T47D (cell line): ENCODE results near the gene FGD6.

Source experiments
- DNase-seq, 2 experiments: peaks; one replicate each; pipeline versions ENCODE4 v3.0.0 to v3.0.0-alpha.2; 2011 to 2012; ENCODE audit warnings: low read depth in 1 of 2, low spot score in 1 of 2
- JUND ChIP-seq: IDR thresholded peaks from 2 replicates; pipeline ENCODE4 v1.6.1; 2012; ENCODE audit warnings: low read depth
- in situ Hi-C: cut with HindIII; loops from 2 replicates; pipeline ENCODE4 v1.10.0; 2016; ENCODE audit warnings: low sequenced_read_pairs, low pct_unique_long_range_greater_than_20kb

Gene FGD6

DNA sequence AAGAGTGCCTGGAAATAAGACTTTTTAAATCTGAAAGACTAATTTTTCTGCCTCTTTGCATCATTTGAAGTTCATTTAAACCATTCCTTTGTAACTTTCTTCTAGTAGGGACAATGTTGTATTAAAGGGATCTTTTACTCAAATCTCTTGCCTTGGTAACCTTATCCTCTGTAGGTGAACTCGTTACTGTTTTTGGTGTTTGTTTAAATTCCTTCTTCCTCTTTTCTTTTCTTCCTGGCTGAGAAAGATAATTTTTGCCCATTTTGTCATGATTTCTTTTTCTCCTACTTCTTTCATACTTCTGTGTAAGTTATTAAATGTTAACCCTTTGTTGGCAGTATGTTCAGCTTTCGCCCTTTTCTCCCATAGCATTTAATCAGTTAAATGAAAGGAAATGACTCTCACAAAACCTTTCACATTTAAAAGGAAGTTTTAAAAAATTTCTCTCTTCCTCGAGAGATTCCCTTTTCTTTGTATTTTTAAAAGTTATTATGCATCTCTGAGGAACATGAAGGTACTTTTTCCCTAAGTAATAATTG lies 10.6 kb upstream of the FGD6 start:
- no peak for TF ChIP-seq JUND
- in situ Hi-C loops: no loop called here
- DNase-seq: no peak

DNA sequence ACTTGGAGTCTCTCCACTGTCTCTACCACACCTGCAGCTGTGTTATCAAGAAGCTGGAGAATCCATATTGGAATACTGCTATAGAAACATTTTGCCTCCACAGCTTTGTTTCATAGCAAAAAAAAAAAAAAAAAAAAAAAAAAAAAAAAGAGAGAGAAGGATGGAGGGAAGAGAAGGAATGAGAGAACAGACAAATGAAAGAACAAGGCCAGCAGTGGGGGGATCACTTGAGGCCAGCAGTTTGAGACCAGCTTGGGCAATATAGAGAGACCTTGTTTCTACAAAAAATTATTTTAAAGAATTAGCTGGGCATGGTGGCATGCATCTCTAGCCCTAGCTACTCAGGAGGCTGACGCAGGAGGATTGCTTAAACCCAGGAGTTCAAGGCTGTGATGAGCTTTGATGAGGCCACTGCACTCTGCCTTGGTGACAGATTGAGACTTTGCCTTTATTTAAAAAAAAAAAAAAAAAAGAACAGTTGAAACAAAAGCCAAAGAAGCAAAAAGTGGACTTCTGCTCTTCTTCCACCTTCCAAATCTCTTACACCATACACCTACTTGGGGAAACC lies 8.5 kb upstream of the FGD6 start:
- no peak for TF ChIP-seq JUND
- in situ Hi-C loops: no loop called here
- no peak for DNase-seq

DNA sequence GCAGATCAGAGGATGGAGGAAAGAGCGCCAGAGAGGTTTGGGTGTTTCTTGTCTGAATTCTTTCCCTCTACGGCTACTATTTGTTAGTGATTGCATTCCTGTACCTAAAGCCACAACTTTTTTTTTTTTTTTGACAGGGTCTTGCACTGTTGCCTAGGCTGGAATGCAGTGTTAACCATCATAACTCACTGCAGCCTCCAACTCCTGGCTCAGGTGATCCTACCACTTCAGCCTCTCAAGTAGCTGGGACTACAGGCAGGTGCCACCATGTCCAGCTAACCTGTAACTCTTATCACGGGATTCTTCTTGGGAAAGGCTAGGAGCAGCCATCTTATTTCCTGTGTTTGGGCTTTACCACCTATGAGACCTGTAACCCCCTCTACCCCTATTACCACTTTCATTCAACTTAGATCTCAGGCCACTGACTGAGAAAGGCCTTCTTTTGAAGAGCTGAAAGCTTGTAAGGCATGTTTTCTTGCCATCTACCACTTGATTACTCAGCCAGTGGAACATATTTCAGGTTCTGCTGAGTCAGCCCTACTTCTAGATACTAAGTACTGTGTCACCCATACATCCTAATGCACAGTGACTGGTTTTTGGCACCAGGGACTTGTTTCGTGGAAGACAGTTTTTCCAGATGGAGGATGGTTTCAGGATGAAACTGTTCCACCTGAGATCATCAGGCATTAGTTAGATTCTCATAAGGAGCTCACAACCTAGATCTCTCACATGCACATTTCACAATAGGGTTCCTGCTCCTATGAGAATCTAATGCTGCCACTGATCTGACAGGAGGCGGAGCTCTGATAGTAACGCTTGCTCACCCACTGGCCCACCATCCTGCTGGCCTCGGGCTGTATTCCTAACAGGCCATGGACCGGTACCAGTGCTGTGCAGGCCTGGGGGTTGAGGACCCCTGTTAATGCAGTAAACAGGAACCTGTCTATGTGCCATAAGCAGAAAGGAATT lies 7.2 kb upstream of the FGD6 start:
- no peak for TF ChIP-seq JUND
- no peak for DNase-seq
- in situ Hi-C loops: no loop called here

DNA sequence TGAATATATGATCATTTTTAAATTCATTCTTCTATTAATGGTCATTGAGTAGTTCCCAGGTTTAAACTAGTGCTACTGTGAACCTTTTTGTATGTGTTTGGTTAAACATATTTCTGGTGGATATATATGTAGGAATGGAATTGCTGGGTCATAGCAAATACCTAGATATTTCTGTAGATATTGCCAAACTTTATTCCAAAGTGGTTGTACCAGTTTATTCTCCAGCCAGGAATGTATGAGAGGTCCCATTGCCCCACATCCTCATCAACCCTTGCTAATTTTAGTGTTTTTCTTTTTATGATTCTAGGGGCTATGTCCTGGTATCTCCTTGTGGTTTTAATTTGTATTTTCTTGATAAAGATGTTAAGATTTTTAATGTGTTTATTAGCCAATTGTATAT lies 3.5 kb upstream of the FGD6 start:
- in situ Hi-C loops: no loop called here
- TF ChIP-seq JUND: no peak
- peak in 1 of 2 experiments; percentile 62 for DNase-seq

DNA sequence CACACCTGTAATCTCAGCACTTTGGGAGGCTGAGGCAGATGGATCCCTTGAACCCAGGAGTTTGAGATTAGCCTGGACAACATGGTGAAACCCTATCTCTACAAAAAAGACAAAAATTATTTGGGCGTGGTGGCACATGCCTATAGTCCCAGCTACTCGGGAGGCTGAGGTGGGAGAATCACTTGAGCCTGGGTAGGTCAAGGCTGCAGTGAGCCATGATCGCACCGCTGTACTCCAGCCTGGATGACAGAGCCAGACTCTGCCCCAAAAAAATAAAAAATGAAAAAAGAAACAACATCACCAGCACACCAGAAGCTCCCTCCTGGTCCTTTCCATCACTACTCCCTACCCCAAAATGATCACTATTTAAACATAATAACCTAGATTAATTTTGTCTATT lies 2.9 kb upstream of the FGD6 start:
- in situ Hi-C loops: no loop called here
- no peak for TF ChIP-seq JUND
- DNase-seq: no peak

DNA sequence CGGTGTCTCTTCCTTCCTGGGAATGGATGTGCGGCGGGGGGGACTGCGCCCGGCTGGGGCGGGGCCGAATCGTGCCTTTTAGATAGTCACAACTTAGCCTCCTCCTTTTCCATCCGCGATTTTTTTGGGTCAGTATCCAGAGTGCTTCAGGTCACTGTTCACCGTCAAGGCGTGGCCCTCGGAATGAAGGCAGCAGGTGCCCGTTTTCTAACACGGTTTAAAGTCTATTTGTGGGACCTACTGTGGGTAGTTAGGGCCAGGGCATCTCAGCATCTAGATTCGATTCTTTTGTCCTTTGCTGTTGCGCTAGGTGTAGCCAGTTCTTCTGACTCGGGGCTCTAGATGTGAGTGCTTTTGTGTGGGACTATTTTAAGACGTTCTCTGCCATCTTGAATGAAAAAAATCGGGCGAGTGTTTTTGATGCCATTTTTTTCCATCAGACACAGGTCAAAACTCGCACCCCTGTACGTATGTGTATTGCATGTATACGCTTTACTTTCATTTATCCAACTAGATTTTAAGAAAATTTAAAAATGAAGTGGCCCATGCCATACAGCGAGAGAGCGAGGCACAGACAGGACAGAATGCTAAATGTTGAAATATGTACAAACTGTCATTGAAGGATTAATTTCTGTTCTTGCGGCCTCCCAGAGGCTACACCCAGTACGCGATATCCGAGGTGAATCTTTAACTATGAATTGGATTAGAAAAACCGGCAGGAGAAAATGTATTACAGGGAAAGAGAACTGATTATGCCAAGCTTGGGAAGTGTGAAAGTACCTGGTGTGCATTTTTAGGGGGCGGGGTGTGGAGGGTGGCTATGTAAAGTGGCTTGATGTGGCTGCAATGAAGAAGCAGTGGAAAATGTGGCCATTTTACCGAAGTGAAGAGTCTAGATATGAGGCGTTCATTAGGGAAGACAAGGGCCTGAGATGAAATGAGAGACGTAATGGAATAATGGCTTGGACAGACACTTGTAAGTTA lies 1.2 kb upstream of the FGD6 start:
- in situ Hi-C loops: no loop called here
- TF ChIP-seq JUND: no peak
- DNase-seq: peak in 1 of 2 experiments; percentile 51

DNA sequence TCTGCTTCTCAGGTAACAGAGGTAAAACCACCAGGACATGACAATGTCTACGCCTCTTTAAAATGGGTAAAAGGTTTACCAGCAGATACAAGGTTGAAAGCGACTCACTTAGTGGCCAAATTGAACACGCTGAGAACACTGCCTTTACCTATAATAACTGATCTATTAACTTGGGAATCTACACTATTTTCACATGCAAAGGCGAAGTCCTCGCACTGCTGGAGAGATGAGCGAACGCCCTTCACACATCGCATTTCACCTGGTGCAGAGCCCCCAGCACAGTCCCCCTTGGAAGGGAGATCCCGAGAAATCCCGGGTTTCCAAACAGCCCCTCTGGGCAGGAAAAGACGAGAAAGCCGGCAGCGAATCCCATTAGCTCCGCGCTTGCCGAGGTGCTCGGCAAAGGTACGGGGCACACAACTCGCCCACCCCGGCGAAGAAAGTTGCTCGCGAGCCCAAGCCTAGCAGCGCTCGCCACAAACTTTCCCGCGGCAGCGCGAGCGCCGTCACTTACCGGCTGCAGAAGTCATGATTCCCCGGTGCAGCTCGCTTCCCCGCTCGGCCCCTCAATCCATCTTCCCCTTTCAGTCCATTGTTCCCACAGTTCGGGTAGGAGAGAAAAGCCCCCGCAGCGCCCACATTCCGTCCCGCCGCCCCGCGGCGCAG lies 423 bp downstream of the FGD6 start:
- in situ Hi-C loops: no loop called here
- peak in 1 of 2 experiments; percentile 39 for DNase-seq
- TF ChIP-seq JUND: no peak

DNA sequence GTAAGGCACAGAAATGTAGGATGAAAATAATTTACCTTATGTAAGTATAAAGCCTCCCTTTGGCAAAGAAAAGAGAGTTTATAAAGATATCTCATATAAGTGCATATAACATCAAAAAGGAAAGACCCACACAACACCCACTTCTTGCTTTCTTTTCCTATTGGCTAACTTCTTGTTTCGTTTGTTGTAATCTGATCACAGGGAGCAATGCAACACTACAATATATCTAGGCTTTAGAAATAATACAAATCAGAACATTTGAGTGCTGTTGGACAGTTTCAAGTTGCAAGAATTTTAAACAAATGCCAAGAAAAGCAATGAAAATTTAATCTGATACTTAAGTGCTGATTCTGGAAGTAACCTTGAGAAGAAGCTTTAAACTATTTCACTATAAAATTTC lies 1.3 kb downstream of the FGD6 start:
- in situ Hi-C loops: no loop called here
- DNase-seq: peak in 1 of 2 experiments; percentile 26
- TF ChIP-seq JUND: no peak

DNA sequence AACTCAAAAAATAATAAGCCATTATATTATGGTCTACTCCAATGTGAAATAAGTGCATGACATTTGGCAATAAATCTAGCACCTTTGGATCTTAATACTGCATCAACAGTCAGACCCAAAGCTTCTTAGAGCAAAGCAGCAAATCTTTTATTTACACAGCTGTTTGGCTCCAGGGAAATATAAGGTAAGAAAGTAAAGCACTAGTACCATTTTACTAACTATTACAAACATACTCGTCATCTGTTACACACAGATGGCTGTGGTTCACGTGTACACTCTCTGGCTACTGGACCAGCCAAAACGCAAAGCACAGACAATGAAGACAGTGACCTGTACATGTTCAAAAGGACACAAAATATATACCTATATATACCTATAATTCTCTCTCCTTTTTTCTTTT lies 2.8 kb downstream of the FGD6 start:
- in situ Hi-C loops: no loop called here
- no peak for TF ChIP-seq JUND
- peak in 1 of 2 experiments; percentile 21 for DNase-seq

DNA sequence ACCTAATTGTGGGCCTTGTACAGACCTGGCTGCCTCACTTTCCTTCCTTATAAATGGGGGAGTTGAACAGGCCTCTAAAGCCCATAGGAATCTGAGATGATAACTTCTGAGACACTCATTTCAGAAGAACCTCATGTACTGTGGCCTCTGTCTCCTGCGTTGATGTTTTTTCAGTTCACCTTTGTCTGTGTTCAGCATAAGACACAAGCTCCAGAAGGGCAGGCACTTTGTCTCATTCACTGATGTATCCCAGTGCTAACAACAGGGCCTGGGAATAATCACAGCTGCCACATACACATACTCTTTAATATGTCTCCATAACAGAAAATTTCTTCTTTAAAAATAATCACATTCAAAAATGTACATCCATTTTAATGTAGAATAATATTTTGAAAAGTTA lies 3.3 kb downstream of the FGD6 start:
- no peak for DNase-seq
- in situ Hi-C loops: no loop called here
- TF ChIP-seq JUND: no peak

DNA sequence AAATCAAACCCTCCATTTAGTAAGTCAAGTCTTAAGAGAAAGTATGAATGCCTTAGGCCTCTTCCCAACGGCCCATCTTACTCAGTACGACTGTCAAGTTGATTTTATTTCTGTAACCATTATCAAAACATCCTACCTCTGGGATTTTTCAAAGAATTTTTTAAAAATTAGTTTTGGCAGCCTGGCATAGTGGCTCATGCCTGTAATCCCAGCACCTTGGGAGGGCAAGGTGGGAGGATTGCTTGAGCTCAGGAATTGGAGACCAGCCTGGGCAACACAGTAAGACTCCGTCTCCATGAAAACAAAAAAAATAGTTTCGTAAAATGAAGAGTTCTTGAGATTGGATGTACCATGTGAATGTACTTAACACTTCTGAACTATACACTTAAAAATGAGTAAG lies 4.1 kb downstream of the FGD6 start:
- TF ChIP-seq JUND: no peak
- in situ Hi-C loops: no loop called here
- DNase-seq: no peak

DNA sequence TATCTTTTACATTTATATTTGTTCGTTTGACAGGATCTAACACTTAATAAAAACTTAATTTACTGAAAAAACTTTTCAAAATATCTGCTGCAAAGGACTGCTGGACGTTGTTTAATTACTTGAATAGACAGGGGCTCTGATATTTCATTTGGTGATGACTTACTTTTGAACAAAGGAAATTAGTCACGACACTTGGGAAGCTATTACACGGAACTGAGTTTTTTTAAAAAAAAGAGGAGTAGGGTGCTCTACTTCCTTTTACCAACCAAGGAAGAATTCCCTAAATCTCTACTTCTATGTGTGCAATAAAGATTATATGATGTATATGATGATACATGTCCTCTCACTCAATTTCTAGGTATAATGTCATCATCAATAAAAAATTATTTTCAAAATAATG lies 4.7 kb downstream of the FGD6 start:
- in situ Hi-C loops: no loop called here
- DNase-seq: no peak
- no peak for TF ChIP-seq JUND
